Aorta (tissue), 5 donors: ENCODE measurements around the gene PHACTR1. TPM values are rescaled to one million over a fixed set of nuclear protein-coding genes. Genes with fewer than 3 reads are reported as not detected.

Experiments
- ATAC-seq: fragments of 200-7000 bp; cut with Tn5 transposase; one replicate; pipeline ENCODE4 v1.9.1; 2022; ENCODE audit warnings: moderate library complexity; ENCODE audit not compliant: low FRiP score
- DNase-seq, 2 donors: peaks; one replicate each; pipeline ENCODE4 v3.0.0-alpha.2; 2020
- H3K27ac ChIP-seq, 2 donors: one replicate each; pipeline ENCODE4 v1.5.1; 2013; ENCODE audit warnings: low read length in 2 of 2, mild to moderate bottlenecking in 2 of 2, moderate library complexity in 2 of 2, control low read depth in 1 of 2, inconsistent platforms in 1 of 2, low read depth in 1 of 2
- H3K27me3 ChIP-seq, 2 donors: one replicate each; pipeline ENCODE4 v1.6.1; 2013; ENCODE audit warnings: control low read depth in 1 of 2, low read length in 1 of 2, mild to moderate bottlenecking in 1 of 2, moderate library complexity in 1 of 2; ENCODE audit not compliant: insufficient read depth in 2 of 2, control insufficient read depth in 1 of 2
- H3K36me3 ChIP-seq, 2 donors: one replicate each; pipeline ENCODE4 v1.6.1; 2013; ENCODE audit warnings: control low read depth in 1 of 2, low read length in 1 of 2, mild to moderate bottlenecking in 1 of 2; ENCODE audit not compliant: insufficient read depth in 2 of 2, control insufficient read depth in 1 of 2
- H3K4me1 ChIP-seq, 2 donors: one replicate each; pipeline ENCODE4 v1.6.1; 2013; ENCODE audit warnings: low read length in 2 of 2, control low read depth in 1 of 2, mild to moderate bottlenecking in 1 of 2, moderate library complexity in 1 of 2; ENCODE audit not compliant: insufficient read depth in 2 of 2, control insufficient read depth in 1 of 2
- H3K4me3 ChIP-seq, 2 donors: one replicate each; pipeline ENCODE4 v1.5.1; 2013; ENCODE audit warnings: low read length in 2 of 2, control low read depth in 1 of 2, mild to moderate bottlenecking in 1 of 2
- H3K9me3 ChIP-seq: one replicate; pipeline ENCODE4 v1.6.1; 2013; ENCODE audit warnings: mild to moderate bottlenecking, low read length; ENCODE audit not compliant: control insufficient read depth
- WGBS, 2 donors: extraction: QIAGEN DNeasy Blood & Tissue Kit; methylation state at CpG; one replicate each; pipeline ENCODE4 v1.1.7; 2013; 5-methylcytosine and 5-hydroxymethylcytosine counted together
- intact Hi-C, 2 donors: fragments of 100-400 bp; cut with DNase I; formaldehyde crosslinking; loops; one replicate each; pipeline versions ENCODE4 v1.14.2 to v1.15.0; 2022
- polyA plus RNA-seq, 2 donors: library from polyadenylated mRNA; stranded (reverse); fragments of 200-250 nt; gene quantifications; one replicate each; pipeline ENCODE4 v1.2.3, GENCODE V29; 2013
- total RNA-seq, 2 donors: library from RNA; stranded (reverse); fragmentation: NEBNext Ultra II Directional; extraction: Animal tissue kit (Norgen Biotek cat#: 25700); gene quantifications; one replicate each; pipeline ENCODE4 v1.2.1, GENCODE V29; 2021
- donor health status: healthy with polysubstance abuse.
- donor health status: Bipolar disorder and iron deficiency.
- donor health status: DM: no; HTN: no; CAD: no.
- donor health status: DM: no; HTN: no; CAD: no.
- donor health status: DM: yes; HTN: yes; CAD: no.

Gene PHACTR1
- total and polyA plus RNA-seq, 4 donors, result 3.2 to 89.4 (median 20.1) TPM

DNA sequence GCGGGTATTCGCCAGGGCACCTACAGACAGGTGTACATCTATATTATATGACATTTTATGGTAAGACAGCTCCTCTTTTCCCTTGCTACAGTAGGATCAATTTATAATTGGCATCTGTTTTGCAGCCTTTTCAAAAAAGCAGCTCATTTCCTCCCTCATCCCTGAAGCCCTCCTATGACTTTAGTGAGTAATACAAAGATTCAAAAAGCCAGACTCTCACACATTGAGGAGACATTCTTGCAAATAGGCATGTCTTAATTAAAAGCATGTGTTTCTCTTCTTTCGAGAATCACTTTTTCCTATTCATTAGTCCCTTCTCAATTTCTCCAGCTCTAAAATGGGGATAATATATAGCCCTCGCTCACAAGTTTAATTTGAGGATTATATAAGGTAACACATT lies 328.3 kb downstream of the PHACTR1 start:
- 92 to 95% methylated on average over 4 of the region's 4 CpGs for WGBS, 2 donors

GRCh38 chr6:13045676-13046075 lies 329.1 kb downstream of the PHACTR1 start:
- peaks cover 5 to 6% of the 10 kb centered on the region in 2 donors for H3K4me1 ChIP-seq
- DNase-seq, result no peak
- H3K27me3 ChIP-seq, result no peaks in the 10 kb centered on the region
- no peaks in the 10 kb centered on the region for H3K36me3 ChIP-seq
- no peaks in the 10 kb centered on the region for H3K9me3 ChIP-seq
- intact Hi-C loops, result no loop called here
- no peak for ATAC-seq
- H3K4me3 ChIP-seq, result no peak overlapping the region
- WGBS, 2 donors, result 80 to 88% methylated on average over 2 of the region's 2 CpGs
- H3K27ac ChIP-seq, result no peak overlapping the region

More for the DNA sequence above, 328.3 kb downstream of the PHACTR1 start:
- H3K27me3 ChIP-seq, result no peaks in the 10 kb centered on the region
- H3K9me3 ChIP-seq, result no peaks in the 10 kb centered on the region
- H3K27ac ChIP-seq, result no peak overlapping the region
- ATAC-seq (no peak), DNase-seq (no peak)
- intact Hi-C loops, result no loop called here
- H3K36me3 ChIP-seq, result no peaks in the 10 kb centered on the region
- peaks cover 5% of the 10 kb centered on the region in 2 donors for H3K4me1 ChIP-seq
- H3K4me3 ChIP-seq, result no peak overlapping the region

DNA sequence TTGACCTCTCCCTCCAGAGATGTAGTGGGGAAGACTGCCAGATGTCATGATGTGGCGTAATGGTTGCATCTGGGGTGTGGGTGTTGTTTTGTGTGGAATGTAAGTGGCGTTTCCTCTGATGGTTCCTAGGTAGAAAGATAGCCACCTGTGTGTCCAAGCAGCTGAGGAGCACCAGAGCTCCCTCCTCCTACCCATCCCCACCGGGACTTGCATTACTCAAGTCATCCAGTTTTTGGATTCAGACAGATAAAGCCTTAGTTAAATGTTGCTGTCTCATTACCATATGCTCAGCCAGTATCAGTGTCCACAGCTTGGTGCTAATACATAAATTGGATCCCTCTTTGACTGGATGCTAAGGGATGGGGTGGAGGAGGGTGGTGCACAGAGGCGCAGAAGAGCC lies 329.5 kb downstream of the PHACTR1 start:
- DNase-seq, result no peak
- Histone ChIP-seq H3K9me3 (no peaks in the 10 kb centered on the region), H3K4me1 (peaks cover 5 to 6% of the 10 kb centered on the region in 2 donors), H3K4me3 (no peak overlapping the region), H3K27me3 (no peaks in the 10 kb centered on the region), H3K36me3 (no peaks in the 10 kb centered on the region), H3K27ac (no peak overlapping the region)
- 90 to 95% methylated on average over 4 of the region's 4 CpGs for WGBS, 2 donors
- ATAC-seq, result no peak
- intact Hi-C loops, result no loop called here

GRCh38 chr6:13048113-13048512 lies 331.5 kb downstream of the PHACTR1 start:
- no peak for DNase-seq
- no peaks in the 10 kb centered on the region for H3K27me3 ChIP-seq
- intact Hi-C loops, result no loop called here
- no peaks in the 10 kb centered on the region for H3K36me3 ChIP-seq
- no peak for ATAC-seq
- H3K4me1 ChIP-seq, result peaks cover 4 to 6% of the 10 kb centered on the region in 2 donors
- 42 to 44% methylated on average over 2 of the region's 2 CpGs for WGBS, 2 donors
- no peaks in the 10 kb centered on the region for H3K9me3 ChIP-seq
- no peak overlapping the region for H3K27ac ChIP-seq
- no peak overlapping the region for H3K4me3 ChIP-seq

- Histone ChIP-seq H3K27me3 (no peaks in the 10 kb centered on the region), H3K4me3 (no peak overlapping the region), H3K36me3 (peaks cover 0 to 9% of the 10 kb centered on the region in 2 donors), H3K27ac (peak overlapping the region in 1 of 2 donors; percentile 34), H3K4me1 (peaks cover 4 to 6% of the 10 kb centered on the region in 2 donors), H3K9me3 (no peaks in the 10 kb centered on the region)
- intact Hi-C loops, result no loop called here
- DNase-seq, result no peak
- no peak for ATAC-seq
Observed at GRCh38 chr6:13049666-13050254, 333.2 kb downstream of the PHACTR1 start.

GRCh38 chr6:13053006-13053461 lies 336.5 kb downstream of the PHACTR1 start:
- intact Hi-C loops, result no loop called here
- ATAC-seq (peak; percentile 62), DNase-seq (no peak)
- Histone ChIP-seq H3K4me1 (peaks cover 5 to 6% of the 10 kb centered on the region in 2 donors), H3K27me3 (no peaks in the 10 kb centered on the region), H3K9me3 (no peaks in the 10 kb centered on the region), H3K36me3 (peaks cover 0 to 9% of the 10 kb centered on the region in 2 donors), H3K4me3 (no peak overlapping the region), H3K27ac (no peak overlapping the region)
- 61 to 64% methylated on average over 9 of the region's 9 CpGs for WGBS, 2 donors

DNA sequence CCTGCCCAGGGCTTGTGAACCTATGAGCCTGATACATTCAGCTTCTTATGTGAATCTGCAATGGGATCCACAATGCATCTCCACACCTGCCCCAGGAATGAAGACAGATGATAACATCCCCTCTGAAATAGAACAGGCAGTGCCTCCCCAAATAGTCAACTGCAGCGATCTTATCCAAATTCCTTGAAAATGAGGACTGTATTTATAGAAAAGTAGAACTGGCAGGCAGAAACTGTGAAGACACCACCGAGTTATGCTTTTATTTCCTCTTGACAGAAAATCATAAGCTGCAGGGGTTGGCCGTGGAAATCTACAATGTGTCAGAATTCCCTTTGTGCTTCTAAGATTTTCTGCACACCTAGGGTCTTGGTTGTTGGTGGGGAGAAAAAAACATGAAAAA lies 341.5 kb downstream of the PHACTR1 start:
- DNase-seq, result no peak
- Histone ChIP-seq H3K4me1 (peaks cover 5 to 20% of the 10 kb centered on the region in 2 donors), H3K9me3 (no peaks in the 10 kb centered on the region), H3K4me3 (no peak overlapping the region), H3K36me3 (peaks cover 0 to 9% of the 10 kb centered on the region in 2 donors), H3K27me3 (no peaks in the 10 kb centered on the region), H3K27ac (no peak overlapping the region)
- WGBS, 2 donors, result 43 to 55% methylated on average over 3 of the region's 3 CpGs
- intact Hi-C loops, result no loop called here
- ATAC-seq, result no peak

DNA sequence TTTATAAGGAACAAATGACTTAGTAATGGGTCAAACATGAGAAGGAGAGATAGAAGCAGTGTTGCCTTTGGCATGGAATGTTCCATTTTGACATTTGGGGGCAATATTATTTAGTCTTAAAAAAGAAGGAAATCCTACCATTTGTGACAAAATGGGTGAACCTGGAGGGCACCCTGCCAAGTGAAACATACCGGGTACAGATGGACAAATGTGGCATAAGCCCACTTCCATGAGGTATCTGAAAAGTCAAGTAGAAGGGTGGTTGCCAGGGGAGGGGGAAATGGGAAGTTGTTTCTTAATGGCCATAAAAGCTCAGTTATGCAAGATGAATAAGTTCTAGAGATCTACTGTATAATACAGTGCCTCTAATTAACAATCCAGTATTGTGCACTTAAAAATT lies 342.5 kb downstream of the PHACTR1 start:
- no peak for DNase-seq
- Histone ChIP-seq H3K9me3 (no peaks in the 10 kb centered on the region), H3K27ac (no peak overlapping the region), H3K4me3 (no peak overlapping the region), H3K4me1 (peaks cover 5 to 20% of the 10 kb centered on the region in 2 donors), H3K27me3 (no peaks in the 10 kb centered on the region), H3K36me3 (peaks cover 0 to 7% of the 10 kb centered on the region in 2 donors)
- 46 to 50% methylated on average over 1 of the region's 1 CpG for WGBS, 2 donors
- intact Hi-C loops, result no loop called here
- ATAC-seq, result no peak

DNA sequence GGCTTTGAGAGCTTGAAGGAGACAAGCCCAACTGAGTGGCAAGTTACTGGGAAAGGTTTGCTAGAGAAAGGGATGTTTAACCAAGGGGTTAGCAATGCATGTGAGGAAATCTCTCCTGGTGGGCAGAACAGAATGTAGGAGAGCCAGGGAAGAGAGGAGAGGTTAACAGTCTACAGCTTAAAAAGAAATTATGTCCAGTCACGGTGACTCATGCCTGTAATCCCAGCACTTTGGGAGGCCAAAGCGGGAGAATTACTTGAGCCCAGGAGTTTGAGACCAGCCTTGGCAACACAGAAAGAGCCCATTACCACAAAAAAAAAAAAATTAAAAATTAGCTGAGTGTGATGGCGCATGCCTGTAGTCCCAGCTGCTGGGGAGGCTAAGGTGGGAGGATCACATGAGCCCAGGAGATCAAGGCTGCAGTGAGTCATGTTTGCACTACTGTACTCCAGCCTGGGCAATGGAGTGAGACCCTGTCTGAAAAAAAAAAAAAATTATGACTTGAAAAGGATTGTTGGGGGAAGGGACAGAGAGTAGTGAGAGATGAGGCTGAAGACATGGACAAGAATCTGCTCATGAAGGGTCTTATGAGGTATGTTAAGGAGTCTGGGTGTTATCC lies 346.8 kb downstream of the PHACTR1 start:
- intact Hi-C loops, result no loop called here
- peaks cover 10 to 24% of the 10 kb centered on the region in 2 donors for H3K4me1 ChIP-seq
- no peak overlapping the region for H3K27ac ChIP-seq
- H3K4me3 ChIP-seq, result no peak overlapping the region
- no peak for ATAC-seq
- H3K27me3 ChIP-seq, result no peaks in the 10 kb centered on the region
- WGBS, 2 donors, result 91 to 94% methylated on average over 3 of the region's 3 CpGs
- no peak for DNase-seq
- H3K9me3 ChIP-seq, result no peaks in the 10 kb centered on the region
- no peaks in the 10 kb centered on the region for H3K36me3 ChIP-seq
